Activated CD4-positive, alpha-beta T cell treated with anti-CD3 and anti-CD28 coated beads for 48 hours (primary cell): Measurements from ENCODE around the gene SENP7.
"Not testable (repeated sequence)": the region's sequence is repeated elsewhere in the genome, so short reads cannot be mapped to it uniquely, and the experiment has no call there.

Experiments used
- DNase-seq: peaks from one replicate; pipeline ENCODE4 v3.0.0-alpha.2; 2020

The SENP7 gene, protein sequence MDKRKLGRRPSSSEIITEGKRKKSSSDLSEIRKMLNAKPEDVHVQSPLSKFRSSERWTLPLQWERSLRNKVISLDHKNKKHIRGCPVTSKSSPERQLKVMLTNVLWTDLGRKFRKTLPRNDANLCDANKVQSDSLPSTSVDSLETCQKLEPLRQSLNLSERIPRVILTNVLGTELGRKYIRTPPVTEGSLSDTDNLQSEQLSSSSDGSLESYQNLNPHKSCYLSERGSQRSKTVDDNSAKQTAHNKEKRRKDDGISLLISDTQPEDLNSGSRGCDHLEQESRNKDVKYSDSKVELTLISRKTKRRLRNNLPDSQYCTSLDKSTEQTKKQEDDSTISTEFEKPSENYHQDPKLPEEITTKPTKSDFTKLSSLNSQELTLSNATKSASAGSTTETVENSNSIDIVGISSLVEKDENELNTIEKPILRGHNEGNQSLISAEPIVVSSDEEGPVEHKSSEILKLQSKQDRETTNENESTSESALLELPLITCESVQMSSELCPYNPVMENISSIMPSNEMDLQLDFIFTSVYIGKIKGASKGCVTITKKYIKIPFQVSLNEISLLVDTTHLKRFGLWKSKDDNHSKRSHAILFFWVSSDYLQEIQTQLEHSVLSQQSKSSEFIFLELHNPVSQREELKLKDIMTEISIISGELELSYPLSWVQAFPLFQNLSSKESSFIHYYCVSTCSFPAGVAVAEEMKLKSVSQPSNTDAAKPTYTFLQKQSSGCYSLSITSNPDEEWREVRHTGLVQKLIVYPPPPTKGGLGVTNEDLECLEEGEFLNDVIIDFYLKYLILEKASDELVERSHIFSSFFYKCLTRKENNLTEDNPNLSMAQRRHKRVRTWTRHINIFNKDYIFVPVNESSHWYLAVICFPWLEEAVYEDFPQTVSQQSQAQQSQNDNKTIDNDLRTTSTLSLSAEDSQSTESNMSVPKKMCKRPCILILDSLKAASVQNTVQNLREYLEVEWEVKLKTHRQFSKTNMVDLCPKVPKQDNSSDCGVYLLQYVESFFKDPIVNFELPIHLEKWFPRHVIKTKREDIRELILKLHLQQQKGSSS

GRCh38 chr3:101512646-101513418 lies at the start of gene SENP7:
SENP7 (minus strand) TSS chr3:101513212; CDS start chr3:101513130, 82 bp downstream.
- peak; percentile 85 for DNase-seq

DNA sequence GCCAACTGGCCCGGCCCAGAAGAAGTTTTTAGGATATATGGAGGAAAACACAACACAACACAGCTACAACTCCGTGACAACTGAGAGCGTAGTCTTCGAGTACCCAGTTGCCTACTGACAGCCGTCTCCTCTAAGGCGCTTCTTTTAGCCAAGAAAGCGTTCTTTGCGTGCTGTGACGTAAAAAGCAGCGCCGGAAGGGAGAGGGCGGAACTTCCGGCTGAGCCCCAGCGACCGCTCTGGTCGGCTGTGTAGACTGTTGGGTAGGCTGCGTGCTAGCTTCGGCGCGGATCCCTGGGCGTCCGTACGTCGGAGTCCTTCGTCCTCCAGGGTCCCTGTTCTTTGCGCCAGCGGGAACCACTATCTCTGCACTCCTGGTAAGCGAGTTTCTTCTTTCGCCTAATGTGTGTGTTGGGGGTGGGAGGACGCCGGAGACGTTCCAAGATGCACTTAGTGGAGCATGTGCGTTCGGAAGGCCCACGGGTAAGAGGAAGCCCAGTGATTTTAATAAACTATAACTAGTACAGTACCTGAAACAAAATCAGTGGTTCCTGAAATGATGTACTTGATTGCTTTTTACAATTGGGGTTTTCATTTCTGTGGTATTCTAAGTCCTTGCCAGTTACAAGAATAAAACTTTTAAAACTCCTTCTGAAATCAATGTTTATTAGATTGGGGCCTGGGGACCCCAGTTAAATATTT lies 48.8 kb upstream of the SENP7 start, which contains the start of gene TRMT10C:
Gene TRMT10C, plus strand, starts transcription at position 239 of the 699 bp plus-strand sequence. CDS start 2,914 bp downstream, outside the sequence.
- DNase-seq: peak; percentile 95

DNA sequence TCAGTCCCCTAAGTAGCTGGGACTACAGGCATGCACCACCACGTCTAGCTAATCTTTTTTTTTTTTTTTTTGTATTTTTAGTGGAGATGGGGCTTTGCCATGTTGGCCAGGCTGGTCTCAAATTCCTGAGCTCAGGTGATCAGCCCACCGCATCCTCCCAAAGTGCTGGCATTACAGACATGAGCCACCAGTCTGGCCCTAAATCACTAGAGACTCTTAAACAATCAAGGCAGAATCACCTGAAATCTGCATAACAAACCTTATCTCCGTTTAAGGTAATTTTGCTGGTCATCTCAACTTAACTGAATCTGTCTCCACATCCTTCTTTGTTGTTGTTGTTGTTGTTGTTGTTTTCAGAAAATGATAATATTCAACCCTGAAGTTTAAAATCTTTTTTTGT lies 43.1 kb upstream of the SENP7 start:
- no peak for DNase-seq

GRCh38 chr3:101553381-101553780 lies 40.4 kb upstream of the SENP7 start:
- DNase-seq: not testable (repeated sequence)

- DNase-seq: not testable (repeated sequence)
These were observed 38.5 kb upstream of the SENP7 start for GRCh38 chr3:101551359-101552081.

DNA sequence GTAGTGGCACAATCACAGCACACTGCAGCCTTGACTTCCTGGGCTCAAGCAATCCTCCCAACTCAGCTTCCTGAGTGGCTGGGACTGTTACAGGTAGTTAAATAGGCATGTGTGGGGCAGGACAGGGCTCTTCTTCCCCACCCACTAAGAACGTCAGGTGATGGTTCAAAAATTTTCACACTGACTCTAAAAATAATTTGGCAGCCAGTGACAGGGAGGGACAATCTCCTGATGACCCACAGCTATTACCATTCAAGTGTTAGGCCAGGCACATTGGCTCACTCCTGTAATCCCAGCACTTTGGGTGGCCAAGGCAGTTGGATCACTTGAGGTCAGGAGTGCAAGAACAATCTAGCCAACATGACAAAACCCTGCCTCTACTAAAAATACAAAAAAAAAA lies 36.5 kb upstream of the SENP7 start:
- no peak for DNase-seq

GRCh38 chr3:101548527-101549105 lies 35.6 kb upstream of the SENP7 start:
- DNase-seq: no peak

DNA sequence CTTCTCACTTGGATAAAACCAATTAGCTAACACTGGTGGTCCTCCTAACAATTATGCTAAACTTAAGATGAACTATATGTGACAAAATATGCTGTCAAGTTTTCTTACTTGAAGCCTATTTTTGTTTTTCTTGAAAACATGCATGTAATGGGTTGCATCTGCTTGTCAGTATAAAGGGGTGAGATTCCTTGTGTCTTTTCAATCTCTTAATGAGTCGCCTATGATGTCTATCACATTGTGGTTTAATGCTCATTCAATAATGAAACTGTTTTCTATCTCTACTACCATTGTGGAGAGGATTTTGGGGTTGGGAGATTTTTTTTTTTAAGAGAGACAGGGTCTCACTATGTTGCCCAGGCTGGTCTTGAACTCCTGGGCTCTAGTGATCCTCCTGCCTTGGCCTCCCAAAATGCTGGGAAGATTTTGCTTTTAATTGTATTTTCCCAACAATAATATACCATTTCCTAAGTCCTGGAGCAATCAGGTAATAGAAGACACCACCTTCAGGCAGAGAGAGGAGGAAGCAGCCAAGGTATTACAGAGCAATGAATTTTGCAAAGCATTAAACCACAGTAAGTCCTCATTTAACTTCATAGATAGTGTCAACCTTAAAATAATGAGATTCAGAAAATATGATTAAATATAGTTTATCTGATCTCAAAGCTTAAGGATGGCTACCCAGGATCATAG lies 31.3 kb upstream of the SENP7 start:
- no peak for DNase-seq

DNA sequence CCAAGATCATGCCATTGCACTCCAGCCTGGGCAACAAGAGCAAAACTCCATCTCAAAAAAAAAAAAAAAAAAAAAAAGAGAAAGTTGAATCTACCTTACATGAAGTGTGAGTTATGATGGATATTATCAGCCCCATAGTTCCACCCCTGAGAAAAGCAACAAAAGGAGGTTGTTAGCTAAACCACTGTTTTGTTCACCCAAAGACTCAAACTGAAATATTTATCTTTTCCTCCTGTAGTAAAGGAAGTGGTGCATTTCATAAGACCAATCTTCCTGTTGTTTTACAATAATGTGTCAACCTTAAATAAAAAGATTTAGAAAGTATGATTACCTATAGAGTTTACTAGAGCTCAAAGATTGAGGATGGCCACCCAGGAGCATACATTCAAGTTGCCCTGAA lies 29.9 kb upstream of the SENP7 start:
- no peak for DNase-seq

- not testable (repeated sequence) for DNase-seq
These were observed 23.9 kb upstream of the SENP7 start for GRCh38 chr3:101536955-101537354.

DNA sequence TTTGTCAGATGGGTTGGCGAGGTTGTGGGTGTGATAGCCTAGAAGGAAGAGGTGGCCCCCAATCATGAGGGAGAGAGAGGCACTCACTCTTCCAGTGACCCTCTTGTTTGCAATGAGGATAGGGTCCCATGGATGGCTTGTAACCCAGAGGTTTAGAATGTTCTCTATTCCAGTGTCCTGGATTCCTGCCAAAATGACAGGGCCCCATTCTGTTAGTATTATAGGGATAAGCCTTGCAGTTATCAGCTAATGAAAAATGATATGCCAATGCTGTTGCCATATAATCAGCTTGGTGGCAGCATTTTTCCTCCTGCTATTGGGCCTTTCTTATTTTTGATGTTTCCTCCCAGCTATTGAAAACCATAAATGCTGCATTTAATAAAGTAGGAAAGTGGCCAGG lies 23.3 kb upstream of the SENP7 start:
- no peak for DNase-seq

DNA sequence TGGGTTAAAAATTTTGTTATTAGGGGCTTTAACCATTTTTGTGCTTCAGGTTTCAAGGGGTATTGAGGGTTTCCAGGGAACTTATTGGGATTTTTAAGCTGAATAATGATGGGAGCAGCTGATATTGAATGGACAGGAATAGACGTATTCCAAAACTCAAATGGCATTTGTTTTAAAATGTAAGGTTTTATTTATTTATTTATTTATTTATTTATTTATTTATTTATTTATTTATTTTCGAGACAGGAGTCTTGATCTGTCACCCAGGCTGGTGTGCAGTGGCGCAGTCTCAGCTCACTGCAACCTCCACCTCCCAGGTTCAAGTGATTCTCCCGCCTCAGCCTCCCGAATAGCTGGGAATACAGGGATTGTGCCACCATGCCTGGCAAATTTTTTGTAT lies 22.2 kb upstream of the SENP7 start:
- DNase-seq: no peak

- DNase-seq: no peak
These were observed 20.6 kb upstream of the SENP7 start for GRCh38 chr3:101533603-101533968.

DNA sequence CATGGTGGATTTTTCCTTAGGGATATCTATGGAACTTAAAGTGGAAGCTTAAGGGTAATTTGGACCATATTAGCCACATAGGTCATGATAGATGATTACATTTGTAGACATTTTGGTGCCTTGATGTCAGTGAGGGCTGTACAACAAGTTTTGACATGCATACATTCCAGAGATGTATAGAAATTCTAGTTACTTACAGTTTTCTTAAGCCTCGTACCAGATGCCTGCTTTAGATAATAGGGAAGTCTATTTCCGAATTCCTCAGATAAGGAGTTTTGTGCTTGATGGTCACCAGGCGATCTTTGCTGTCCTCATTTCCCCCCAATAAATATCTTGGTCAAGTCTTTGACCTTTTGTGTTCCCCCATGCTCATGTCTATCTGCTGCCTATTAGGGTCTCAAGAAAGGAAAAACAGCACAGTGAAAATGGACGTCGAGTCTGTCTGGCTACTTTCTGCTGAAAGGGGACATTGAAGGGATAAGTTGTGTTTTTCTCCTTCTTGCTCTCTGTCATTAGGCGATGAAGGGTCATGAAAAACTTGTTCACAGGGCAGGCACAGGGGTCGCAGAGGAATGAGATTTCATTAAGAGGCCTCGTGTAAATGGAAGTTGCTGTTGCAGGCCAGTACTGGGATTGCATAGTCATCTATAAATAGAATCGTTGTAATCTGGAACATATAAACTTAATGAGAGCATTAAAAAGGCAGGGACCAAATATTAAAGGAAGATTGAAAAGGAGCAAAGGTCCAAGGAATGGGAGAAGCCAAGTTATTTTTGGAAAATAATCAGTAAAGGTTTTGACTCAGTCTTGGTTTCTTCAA lies 20.0 kb upstream of the SENP7 start:
- no peak for DNase-seq

- no peak for DNase-seq
These were observed 18.6 kb upstream of the SENP7 start for GRCh38 chr3:101531473-101532086.

DNA sequence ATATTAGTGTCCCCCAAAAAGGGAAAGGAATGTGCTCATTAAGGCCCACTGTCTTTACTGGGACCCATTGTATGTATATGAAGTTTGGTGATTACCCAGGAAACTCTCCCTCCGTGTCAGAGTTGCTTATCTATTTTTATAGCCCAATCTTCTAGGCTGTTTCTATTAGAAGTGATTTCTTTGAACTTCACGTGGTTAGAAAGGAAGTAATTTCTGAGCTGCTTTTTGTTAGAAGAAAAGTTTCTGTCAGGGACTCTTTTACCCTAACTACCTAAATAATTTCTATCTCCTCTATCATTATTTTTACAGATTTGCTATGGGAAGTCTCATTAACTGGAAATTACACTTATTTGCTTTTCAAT lies 17.7 kb upstream of the SENP7 start:
- DNase-seq: no peak

DNA sequence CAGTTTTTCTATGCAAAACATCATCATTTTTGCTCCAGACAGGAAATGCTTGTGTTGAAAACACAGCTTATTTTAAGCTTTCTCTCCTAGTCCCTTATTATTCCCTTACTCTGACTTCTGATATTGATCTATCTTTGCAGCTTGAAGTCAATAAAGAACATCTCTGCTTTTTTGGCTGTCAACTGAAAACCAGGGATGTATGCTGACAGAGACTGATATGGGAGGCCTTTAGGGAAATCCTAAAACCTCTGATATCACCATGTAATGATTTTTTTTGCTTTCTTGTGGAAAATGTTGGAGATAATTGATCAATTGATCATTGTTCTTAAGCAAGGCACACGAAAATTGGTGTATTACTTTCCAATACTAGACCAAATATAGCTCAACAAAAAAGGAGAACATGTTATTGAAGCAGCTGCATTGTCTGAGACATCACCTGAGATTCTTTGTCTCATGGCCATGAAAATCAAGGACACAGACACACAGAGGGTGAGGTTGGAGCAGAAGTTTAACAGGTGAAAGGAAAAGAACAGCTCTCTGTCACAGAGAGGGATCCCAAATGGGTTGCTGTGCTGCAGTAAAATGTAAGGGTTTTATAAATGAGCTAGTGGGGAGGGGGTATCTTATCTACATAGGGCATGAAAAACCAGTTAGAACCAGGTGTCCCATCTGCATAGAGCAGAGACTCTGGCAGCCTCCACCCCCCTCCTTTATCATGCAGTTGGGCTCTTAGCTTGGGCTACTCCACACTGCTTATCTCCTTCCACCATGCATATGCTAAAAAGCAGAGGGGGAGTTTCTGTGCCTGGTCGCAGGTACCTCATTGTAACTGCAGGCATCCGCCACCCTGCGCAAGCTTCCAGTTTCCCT lies 17.0 kb upstream of the SENP7 start:
- DNase-seq: no peak

GRCh38 chr3:101527906-101528305 lies 14.9 kb upstream of the SENP7 start:
- no peak for DNase-seq
